HG02885 (cell line): ENCODE data around the gene SLC2A6.

ENCODE experiments used
- ATAC-seq: cut with Tn5 transposase; IDR thresholded peaks from one replicate; pipeline ENCODE4 v1.9.1; 2021; ENCODE audit warnings: mild to moderate bottlenecking; ENCODE audit not compliant: unreplicated experiment, poor library complexity

Gene SLC2A6

GRCh38 chr9:133516256-133516960, 37.5 kb upstream of the SLC2A6 start:
- ATAC-seq, result no peak

- ATAC-seq, result no peak
Measured at GRCh38 chr9:133515615-133516255, 36.8 kb upstream of the SLC2A6 start.

DNA sequence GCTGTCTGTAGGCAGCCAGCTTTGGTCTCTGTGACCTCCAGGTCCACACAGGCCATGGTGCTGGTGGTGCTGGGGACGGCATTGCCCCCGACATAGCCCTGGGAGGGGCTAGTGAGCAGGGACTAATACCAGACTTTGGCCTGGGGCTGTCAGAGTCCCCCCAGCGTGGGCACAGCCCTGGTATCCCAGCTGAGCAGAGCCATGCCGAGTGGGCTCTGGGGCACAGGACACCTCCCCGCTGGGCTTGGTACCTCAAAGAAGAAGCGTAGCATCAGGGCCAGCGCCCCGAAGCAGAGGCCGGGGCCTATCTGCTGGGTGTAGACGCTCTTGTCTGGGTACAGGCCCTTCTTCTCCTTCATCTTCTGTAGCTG, 36.3 kb upstream of the SLC2A6 start:
- no peak for ATAC-seq

DNA sequence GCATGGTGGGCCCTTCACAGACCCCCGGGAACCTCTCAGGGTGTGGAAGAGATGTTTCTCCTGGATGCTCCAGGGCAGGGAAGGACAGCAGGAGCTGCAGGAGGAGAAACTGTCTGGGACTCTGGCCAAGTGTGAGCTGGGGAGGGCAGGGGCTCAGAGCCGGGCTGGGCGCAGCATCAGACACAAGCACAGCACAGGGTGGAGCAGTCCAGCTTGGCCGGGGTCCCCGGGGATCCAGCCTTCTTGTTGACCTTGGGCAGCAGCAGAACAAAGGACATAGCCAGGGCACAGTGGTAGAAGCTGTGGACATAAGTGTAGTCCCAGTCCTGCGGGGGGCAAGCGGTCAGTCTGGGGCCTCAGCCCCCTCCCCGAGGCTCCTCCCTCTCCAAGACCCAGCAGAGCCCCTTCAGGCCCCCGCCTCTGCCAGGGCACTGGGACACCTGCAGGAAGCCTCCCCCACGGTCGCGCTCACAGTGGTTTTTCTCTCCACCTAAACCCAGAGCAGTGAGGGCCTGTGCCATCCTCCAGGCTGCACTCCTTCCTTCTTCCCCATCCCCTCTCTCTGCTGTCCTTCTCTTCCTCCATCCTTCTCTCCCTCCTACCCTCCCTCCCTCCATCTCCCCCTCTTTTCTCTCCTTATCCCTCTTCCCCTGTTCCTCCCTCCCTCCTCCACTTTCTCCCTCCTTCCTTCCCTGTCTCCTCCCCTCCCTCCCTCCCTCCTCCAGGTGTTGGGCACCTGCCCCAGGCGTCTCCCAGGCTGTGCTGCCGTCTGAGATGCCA, 35.8 kb upstream of the SLC2A6 start:
- ATAC-seq, result no peak

GRCh38 chr9:133513214-133514100, 34.6 kb upstream of the SLC2A6 start:
- ATAC-seq, result no peak

DNA sequence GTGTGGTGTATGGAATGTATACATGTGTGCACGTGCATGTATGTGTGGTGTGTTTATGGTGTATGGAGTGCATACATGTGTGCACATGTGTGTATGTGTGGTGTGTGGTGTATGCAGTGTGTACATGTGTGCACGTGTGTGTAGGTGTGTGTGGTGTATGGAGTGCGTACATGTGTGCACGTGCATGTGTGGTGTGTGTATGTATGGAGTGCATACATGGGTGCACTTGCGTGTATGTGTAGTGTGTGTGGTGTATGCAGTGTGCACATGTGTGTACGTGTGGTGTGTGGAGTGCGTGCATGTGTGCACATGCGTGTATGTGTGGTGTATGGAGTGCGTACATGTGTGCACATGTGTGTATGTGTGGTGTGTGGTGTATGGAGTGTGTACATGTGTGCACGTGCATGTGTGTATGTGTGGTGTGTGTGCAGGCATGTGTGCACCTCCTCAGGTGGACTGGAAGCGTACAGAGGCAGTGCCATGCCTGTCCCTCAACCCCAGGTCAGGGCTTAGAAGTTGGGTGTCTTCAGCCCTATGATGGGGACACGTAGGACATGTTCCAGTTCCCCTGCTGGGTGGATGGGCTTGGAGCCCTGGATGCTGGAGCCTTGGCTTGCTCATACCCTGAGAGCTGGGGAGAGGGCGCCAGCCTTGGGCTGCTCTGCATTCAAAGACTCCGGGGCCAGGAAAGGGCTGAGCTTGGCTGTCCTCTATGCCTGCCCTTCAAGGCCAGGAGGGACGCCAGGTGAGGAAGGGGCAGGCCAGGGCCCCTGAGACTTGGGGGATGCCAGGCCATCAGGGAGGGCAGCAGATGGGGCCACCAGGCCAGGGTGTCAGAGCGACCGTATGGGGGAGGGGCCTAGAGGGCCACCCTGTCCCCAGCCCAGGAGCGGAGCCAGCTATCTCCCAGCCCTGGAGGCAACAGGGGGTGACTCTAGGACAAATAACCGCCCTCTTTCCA, 33.6 kb upstream of the SLC2A6 start:
- no peak for ATAC-seq

GRCh38 chr9:133511607-133512006, 32.7 kb upstream of the SLC2A6 start:
- no peak for ATAC-seq

DNA sequence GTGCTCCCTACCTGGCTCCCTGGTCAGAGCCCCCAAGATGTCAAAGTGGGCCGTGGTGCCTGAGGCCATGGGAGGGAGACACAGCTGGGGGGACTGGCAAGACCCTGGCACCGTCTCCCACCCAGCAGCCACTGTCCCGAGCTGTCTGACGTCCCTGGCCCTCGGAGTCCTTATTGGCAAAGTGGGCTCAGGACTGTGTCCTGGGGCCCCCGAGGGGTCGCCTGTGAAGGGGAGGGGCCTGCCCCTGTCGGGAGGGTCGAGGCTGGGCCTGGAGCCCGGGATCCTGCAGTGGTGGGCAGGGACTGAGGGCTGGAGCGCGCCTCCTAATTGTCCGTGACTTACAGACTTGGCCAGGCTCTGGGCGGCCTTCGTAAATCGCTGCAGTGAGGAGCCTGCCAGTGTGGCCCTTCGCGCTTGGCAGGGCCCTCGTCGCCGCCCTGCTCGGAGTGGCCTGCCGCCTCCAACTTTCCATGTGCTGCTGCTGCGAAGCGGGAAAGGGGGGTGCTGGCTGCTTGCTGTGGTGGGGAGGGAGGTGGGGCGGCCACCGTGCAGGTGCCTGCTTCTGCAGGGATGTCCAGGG, 32.1 kb upstream of the SLC2A6 start:
- no peak for ATAC-seq

GRCh38 chr9:133509179-133510083, 30.5 kb upstream of the SLC2A6 start:
- no peak for ATAC-seq

- ATAC-seq, result no peak
Measured at GRCh38 chr9:133508046-133508445, 29.1 kb upstream of the SLC2A6 start.

DNA sequence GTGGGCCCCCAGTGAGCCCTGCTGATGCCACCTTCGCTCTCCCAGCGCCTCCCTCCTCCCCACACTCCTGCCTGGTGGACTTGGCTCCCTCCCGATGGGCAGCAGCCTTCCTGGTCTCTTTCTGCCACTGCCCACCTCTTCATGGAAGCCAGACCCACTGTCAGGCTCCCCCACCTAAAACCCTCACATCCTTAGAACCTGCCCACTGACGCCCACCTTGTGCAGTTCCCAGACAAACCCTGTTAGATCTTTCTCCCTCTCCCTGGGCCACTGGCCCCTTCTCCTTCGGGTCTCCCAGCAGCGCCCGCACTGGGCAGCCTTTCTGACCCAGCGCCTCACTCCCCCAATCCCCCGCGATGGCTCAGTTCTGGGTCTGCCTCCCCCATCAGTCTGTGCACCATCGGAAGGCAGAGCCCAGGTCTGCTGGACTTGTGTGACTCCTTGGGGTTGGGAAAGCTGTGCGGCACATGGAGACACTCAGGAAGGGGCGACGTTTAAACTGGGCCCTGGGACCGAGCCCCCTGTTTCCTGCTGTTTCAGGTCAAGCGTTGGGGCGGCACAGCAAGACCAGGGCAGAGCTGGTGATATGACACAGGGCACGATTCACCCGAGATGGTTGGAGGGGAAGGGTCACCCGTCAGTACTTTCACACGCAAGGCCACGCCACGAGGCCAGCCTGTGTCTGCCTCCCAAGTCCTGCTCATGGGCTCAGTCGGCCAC, 28.5 kb upstream of the SLC2A6 start:
- no peak for ATAC-seq

GRCh38 chr9:133506653-133507038, 27.7 kb upstream of the SLC2A6 start:
- no peak for ATAC-seq

GRCh38 chr9:133505901-133506652, 27.2 kb upstream of the SLC2A6 start:
- no peak for ATAC-seq

- no peak for ATAC-seq
Measured at GRCh38 chr9:133505186-133505830, 26.4 kb upstream of the SLC2A6 start.

DNA sequence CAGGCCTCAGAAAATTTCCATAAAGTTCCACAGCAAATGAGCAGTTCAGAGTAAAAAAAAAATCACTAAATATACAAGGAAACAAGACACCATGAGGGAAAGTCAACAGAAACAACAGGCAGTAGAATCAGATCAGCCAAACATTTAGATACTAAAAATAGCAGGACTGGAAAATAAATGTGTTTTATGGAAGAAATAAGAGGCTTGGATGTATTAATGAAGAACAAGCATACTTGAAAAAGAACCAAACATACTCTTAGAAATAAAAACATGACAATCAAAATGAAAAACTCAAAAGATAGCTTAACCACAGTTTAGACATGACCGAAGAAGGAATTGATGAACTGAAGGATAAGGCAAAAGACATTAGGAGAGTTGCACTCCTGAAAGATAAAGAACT, 23.2 kb upstream of the SLC2A6 start:
- no peak for ATAC-seq

DNA sequence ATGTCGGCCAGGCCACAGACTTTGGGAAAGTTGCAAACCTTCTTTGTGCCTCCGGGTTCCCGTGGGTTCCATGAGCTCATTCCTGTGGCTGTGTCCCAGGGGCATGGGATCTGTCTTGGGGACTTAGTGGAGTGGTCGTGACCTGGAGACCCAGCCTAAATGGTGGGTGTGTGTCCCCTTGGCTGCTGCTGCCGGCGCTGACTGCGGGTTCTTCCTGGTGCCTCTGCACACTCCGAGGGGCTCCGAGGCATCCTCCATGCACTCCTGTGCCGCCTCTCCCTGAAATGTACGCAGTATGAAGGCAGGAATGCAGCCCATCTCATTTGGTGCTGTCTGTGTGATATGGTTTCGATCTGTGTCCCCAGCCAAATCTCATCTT, 21.0 kb upstream of the SLC2A6 start:
- no peak for ATAC-seq
